ENCODE results near the gene POLD3. TPM values are rescaled to one million over a fixed set of nuclear protein-coding genes. Genes with fewer than 3 reads are reported as not detected.
"Not testable (repeated sequence)": the region's sequence is repeated elsewhere in the genome, so short reads cannot be mapped to it uniquely, and the experiment has no call there.

The POLD3 gene
- total and polyA plus RNA-seq, 2 of the 8 experiments (the other 6 are each of a cell fraction or from before 2014, with no cell fraction given): 18.1 to 29.3 TPM

DNA sequence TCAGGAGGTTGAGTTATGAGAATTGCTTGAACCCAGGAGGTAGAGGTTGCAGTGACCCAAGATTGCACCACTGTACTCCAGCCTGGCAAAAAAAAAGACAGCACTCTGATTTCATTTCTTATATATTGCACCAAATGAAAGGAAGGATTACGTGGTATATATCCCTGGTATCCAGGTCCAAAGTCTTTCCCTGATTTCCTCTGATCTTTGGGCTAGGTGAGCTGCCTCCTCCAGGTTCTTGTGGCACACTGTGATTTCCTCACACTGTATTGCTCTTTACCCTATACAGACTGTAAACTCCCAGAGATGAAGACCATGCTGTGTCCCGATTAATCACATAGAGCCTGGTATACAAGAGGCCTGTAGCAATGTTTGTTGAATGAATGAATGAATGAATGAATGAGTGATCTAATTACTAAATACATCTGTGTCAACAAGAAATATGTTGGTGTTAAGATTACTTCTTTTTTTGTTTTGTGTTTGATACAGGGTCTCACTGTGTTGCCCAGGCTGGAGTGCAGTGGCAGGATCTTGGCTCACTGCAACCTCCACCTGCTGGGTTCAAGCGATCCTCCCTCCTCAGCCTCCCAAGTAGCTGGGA lies 9.3 kb upstream of the POLD3 start (continued):
- TF ChIP-seq, protein P1, sequence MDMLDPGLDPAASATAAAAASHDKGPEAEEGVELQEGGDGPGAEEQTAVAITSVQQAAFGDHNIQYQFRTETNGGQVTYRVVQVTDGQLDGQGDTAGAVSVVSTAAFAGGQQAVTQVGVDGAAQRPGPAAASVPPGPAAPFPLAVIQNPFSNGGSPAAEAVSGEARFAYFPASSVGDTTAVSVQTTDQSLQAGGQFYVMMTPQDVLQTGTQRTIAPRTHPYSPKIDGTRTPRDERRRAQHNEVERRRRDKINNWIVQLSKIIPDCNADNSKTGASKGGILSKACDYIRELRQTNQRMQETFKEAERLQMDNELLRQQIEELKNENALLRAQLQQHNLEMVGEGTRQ (IDR thresholded peaks at IDR 0.05; ENCODE audit: low read length): no peak
- TF ChIP-seq POU5F1 (IDR thresholded peaks at IDR 0.05; ENCODE audit: low read depth, low read length): no peak

DNA sequence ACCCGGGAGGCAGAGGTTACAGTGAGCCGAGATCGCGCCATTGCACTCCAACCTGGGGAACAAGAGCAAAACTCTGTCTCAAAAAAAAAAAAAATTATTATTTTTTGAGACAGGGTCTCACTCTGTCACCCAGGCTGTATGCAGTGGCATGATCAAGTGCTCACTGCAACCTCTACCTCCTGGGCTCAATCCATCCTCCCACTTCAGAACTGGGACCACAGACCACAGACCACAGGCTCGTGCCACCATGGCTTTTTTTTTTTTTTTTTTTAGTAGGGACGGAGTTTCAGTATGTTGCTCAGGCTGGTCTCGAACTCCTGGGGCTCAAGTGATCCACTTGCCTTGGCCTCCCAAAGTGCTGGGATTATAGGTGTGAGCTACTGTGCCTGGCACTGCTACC lies 1.9 kb upstream of the POLD3 start:
- H2BK12ac ChIP-seq (ENCODE audit: low read depth, low read length): not testable (repeated sequence)

More for the DNA sequence above, 1.9 kb upstream of the POLD3 start:
- H3K27ac ChIP-seq (ENCODE audit: low read depth, low read length); H3K4ac ChIP-seq (replicated peaks; ENCODE audit: insufficient read length, low read depth, low read length); H2AK5ac ChIP-seq (ENCODE audit: low read depth, low read length); H3K18ac ChIP-seq (ENCODE audit: extremely low read depth, low read length); H4K5ac ChIP-seq (ENCODE audit: insufficient read length, low read depth, low read length); H2BK15ac ChIP-seq (ENCODE audit: low read length); H4K20me1 ChIP-seq (replicated peaks in 1 of 2; ENCODE audit: control insufficient read depth in 1 of 2, insufficient read depth in 2 of 2, low read length in 2 of 2); H3K4me1 ChIP-seq (replicated peaks in 1 of 4; ENCODE audit: control insufficient read depth in 3 of 4, insufficient read depth in 4 of 4, low read length in 3 of 4); H3K4me2 ChIP-seq (ENCODE audit: insufficient read depth in 1 of 2, low read depth in 2 of 2, low read length in 2 of 2); DNase-seq (ENCODE audit: low read depth in 1 of 2, low spot score in 2 of 2); H3K79me1 ChIP-seq (ENCODE audit: low read depth, low read length); H3K9me3 ChIP-seq (ENCODE audit: insufficient read depth in 2 of 2, low read depth in 1 of 2, low read length in 1 of 2); H3K9ac ChIP-seq (replicated peaks in 1 of 4; ENCODE audit: extremely low read depth in 1 of 4, low read depth in 3 of 4, low read length in 3 of 4); H4K8ac ChIP-seq (ENCODE audit: extremely low read depth, insufficient read depth, low read length); H2BK20ac ChIP-seq (ENCODE audit: low read length); POLR2A ChIA-PET (ENCODE audit: partially characterized antibody); H3K23me2 ChIP-seq (ENCODE audit: low read depth, low read length); H4K91ac ChIP-seq (replicated peaks; ENCODE audit: insufficient read length, low read length); H2BK120ac ChIP-seq (replicated peaks; ENCODE audit: low read depth, low read length); H3K23ac ChIP-seq (ENCODE audit: insufficient read length); H3K4me3 ChIP-seq (ENCODE audit: extremely low read depth in 1 of 4, insufficient read depth in 2 of 4, low read depth in 3 of 4, low read length in 4 of 4); H3K27me3 ChIP-seq (replicated peaks in 1 of 4; ENCODE audit: control insufficient read depth in 3 of 4, extremely low read depth in 1 of 4, insufficient read depth in 3 of 4, low read length in 3 of 4); H3K14ac ChIP-seq (ENCODE audit: insufficient read length); H3K56ac ChIP-seq (replicated peaks; ENCODE audit: insufficient read length, low read depth, low read length); H3K36me3 ChIP-seq (ENCODE audit: control insufficient read depth in 2 of 4, insufficient read depth in 4 of 4, low read length in 3 of 4); H2BK5ac ChIP-seq (ENCODE audit: low read depth, low read length); FAIRE-seq; H2AFZ ChIP-seq (ENCODE audit: low read length): not testable (repeated sequence)
- peaks cover 0 to 21% of the 10 kb centered on the region in 2 experiments; a peak in 2 of 4 replicates for H3K79me2 ChIP-seq (ENCODE audit: control insufficient read depth in 1 of 2, insufficient read depth in 2 of 2, low read length in 2 of 2)
- 92% methylated on average over 7 of the region's 7 CpGs; no CpG with 5 or more reads in 1 of the 2 experiments for WGBS, 2 experiments (ENCODE audit: extremely low coverage in 1 of 2, insufficient coverage in 1 of 2, insufficient read length in 1 of 2, insufficient replicate concordance in 2 of 2, low coverage in 1 of 2, low lambda C conversion rate in 2 of 2, missing lambda C conversion rate in 1 of 2)
- CTCF ChIA-PET (ENCODE audit: partially characterized antibody): interaction anchor here (2.0 kb wide), 1 partner anchor 112 kb away, joined by 5 read pairs; no protein-coding TSS in a partner anchor
